HPDE6-E6E7 (cell line): ENCODE measurements around the gene FRAT2.

Experiments used
- DNase-seq: peaks from one replicate; pipeline ENCODE4 v3.0.0; 2011; ENCODE audit warnings: missing footprints; ENCODE audit errors: extremely low spot score

Gene FRAT2

GRCh38 chr10:97334370-97335175, at the start of gene FRAT2:
FRAT2 (minus strand) TSS chr10:97334729; CDS start chr10:97334572, 157 bp downstream.
- peak; percentile 87 for DNase-seq

GRCh38 chr10:97384156-97384555, 49.6 kb upstream of the FRAT2 start:
- no peak for DNase-seq

GRCh38 chr10:97383159-97383558, 48.6 kb upstream of the FRAT2 start:
- no peak for DNase-seq

DNA sequence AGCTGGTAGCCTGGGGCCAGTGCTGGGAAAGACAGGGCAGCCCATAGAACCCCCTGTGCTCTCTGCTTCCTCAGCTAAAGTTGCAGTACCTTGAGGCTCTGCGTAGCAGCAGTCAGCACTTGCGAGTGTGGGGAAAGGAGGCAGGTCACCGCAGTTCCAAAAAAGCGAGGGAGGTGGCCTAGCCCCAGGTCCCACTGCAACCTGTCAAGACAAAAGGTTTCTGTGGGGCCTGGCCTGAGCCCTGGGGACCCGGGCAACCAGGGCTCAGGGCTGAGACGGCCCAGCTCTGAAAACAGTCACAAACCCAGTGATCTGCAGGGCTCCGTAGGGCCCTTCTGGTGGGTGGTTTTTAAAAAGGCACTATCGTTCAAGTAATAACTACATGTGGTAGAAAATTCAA, 47.1 kb upstream of the FRAT2 start:
- no peak for DNase-seq

- no peak for DNase-seq
Measured at GRCh38 chr10:97380516-97380915, 46.0 kb upstream of the FRAT2 start.

- no peak for DNase-seq
Measured at GRCh38 chr10:97378933-97379921, 44.7 kb upstream of the FRAT2 start.

DNA sequence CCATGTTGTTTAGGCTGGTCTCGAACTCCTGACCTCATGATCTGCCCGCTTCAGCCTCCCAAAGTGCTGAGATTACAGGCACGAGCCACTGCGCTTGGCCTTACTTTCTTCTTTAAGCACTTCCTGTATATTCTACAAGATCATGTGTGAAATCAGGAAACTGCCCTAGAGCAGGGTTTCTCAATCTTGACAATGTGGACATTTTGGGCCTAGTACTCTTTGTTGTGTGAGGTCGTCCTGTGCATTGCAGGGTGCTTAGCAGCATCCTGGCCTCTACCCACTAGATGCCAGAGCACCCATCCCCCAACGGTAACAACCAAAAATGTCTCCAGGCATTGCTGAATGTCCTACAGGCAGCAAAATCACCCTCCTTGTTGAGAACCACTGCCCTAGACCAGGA, 41.9 kb upstream of the FRAT2 start:
- no peak for DNase-seq

GRCh38 chr10:97373456-97373855, 38.9 kb upstream of the FRAT2 start:
- no peak for DNase-seq

GRCh38 chr10:97372233-97372875, 37.8 kb upstream of the FRAT2 start:
- DNase-seq: no peak

- no peak for DNase-seq
Measured at GRCh38 chr10:97371696-97372095, 37.2 kb upstream of the FRAT2 start.

GRCh38 chr10:97367126-97367649, 32.7 kb upstream of the FRAT2 start:
- no peak for DNase-seq

DNA sequence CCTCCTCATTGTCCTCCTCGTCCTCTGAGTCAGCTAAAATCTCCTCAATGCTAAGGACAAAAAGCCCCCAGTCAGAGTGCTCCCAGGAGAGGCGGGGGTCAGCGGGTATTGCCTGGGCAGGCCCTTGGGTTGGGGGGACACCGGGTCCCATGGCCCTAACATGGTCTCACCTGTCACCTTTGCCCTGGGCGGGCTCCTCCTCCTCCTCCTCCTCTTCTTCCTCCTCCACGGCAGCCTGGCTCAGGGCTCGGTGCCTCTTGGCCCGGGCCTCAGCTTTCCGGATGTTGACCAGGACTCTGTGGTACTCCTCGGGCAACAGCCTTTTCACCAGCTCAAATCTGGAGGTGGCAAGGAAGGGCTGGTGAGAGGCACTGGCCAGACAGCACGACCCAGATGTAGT, 32.0 kb upstream of the FRAT2 start:
- no peak for DNase-seq

- no peak for DNase-seq
Measured at GRCh38 chr10:97365761-97366351, 31.3 kb upstream of the FRAT2 start.

DNA sequence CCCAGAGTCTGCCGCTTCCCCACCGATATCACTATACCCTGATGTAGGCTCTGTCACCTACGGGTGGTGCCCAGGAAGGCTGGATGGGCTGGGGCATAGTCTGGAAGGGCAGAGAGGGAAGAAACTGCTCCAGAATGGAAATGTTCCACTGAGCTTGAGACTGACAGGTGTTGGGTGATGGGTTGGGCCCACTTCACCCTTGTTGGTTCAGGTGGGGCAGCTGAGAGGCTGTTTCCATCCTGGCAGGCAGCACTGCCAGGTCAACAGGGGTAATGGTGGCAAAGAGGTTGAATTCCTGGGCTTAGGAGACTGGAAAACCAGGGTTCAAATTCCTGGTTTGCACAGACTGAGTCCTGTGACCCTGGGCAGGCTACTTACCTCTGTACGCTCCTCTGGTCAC, 28.5 kb upstream of the FRAT2 start:
- DNase-seq: no peak

GRCh38 chr10:97362310-97363033, 27.9 kb upstream of the FRAT2 start:
- no peak for DNase-seq

DNA sequence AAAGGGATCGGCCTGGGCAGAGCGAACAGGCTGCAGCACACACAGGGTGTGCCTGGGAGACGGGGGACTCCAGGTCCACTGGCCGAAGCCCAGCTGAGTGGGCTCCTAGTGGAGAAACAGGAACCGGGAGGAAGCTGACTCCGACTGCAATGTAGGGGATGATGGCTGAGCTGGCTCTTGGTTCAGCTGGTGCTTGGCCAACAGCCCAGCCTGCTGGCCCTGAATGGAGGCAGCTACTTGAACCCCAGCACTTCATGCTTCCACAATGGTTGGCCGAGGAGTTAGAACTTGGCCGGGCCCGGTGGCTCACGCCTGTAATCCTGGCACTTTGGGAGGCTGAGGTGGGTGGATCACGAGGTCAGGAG, 27.0 kb upstream of the FRAT2 start:
- no peak for DNase-seq

DNA sequence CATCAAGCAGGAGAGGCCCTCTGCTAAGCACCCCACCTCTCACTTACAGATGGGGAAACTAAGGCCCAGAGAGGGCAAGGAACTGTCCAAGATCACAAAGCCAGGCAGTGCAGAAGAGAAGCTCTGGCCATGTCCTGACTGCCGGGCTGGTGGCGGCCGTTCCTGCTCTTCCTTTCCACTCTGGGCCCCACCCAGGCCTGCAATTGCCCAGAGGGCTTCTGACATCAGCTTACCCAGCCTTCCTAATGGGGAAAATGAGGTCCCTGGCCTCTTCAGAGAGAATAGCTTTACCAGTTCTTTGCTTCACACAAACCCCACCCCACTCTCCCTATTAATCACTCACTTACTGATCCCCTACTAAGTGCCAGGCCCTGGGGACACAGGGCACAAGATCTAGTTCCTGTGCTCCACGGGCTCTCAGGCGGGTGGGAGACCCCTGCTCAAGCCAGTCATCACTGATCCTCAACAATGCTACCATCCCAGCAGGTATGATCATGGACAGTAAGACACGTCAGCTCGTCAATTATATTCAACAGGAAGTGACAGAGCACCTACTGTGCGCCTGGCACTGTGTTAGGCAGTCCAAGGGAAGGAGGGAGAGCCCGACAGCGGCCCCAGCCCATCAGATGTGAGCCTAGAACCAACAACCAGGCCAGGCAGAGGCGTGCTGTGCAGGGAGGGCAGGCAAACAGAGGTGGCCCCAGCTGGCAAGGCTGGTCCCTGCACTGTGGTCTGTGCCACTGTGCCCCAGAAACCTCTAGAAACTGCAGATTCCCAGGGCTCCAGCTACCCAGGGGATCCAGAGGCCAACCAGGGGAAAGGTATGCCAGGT, 26.4 kb upstream of the FRAT2 start:
- no peak for DNase-seq

DNA sequence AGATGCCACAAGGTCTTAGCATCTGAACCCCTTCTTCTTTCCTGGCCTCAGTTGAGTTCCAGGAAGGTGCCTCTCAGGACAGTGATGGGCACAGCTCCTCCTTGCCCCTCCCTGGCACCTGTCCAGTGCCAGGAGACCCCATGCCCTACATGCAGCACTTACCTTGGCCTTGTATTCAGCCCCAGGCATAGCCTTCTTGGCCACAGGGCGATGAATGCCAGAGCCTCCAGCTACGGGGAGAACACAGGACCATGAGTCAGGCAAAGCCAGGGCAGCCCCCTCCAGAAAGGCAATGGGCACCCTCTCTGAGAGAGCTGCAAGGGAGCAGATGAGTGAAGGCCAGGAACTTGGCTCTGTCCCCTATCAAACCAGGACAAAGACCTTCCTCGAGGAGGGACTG, 24.3 kb upstream of the FRAT2 start:
- DNase-seq: no peak

- DNase-seq: no peak
Measured at GRCh38 chr10:97358349-97358748, 23.8 kb upstream of the FRAT2 start.

DNA sequence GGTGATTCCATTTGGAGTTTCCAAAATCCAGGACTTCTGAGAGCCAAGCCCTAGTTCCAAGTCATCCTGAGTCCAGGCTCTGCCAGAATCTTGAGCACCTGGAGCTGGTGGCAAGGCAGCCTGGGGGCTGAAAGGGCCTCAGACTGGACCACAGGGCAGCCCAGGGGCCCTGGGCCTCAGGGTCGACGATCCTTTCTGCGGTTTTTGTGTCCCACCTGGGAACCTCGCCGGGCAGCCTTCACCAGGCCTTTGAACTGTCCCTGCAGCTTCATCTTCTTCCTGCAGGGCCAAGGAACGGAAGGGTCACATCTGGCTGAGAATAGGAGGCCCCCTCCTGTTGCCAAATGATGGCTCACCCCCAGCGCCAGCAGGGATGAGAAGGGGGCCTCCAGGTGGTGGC, 22.4 kb upstream of the FRAT2 start:
- DNase-seq: no peak
